Measurements from ENCODE around the gene ASNSD1. TPM values are rescaled to one million over a fixed set of nuclear protein-coding genes. Genes with fewer than 3 reads are reported as not detected.
"Not testable (repeated sequence)": the region's sequence is repeated elsewhere in the genome, so short reads cannot be mapped to it uniquely, and the experiment has no call there.

The ASNSD1 gene
- total RNA-seq, 1 donor from 2014 or later, result 37.2 TPM

GRCh38 chr2:189641590-189641989 is 19.7 kb upstream of the ASNSD1 start:
- no peak for DNase-seq (ENCODE audit: extremely low read depth, low read depth, low spot score)

- no peak for DNase-seq (ENCODE audit: extremely low read depth, low read depth, low spot score)
These were observed 14.7 kb upstream of the ASNSD1 start for GRCh38 chr2:189646521-189646920.

- no peak for DNase-seq (ENCODE audit: extremely low read depth, low read depth, low spot score)
These were observed 12.3 kb upstream of the ASNSD1 start for GRCh38 chr2:189648846-189649509.

GRCh38 chr2:189651284-189651683 is 10.0 kb upstream of the ASNSD1 start:
- DNase-seq (ENCODE audit: extremely low read depth, low read depth, low spot score), result no peak

- DNase-seq (ENCODE audit: extremely low read depth, low read depth, low spot score), result not testable (repeated sequence)
These were observed 7.8 kb upstream of the ASNSD1 start for GRCh38 chr2:189653464-189653863.

- DNase-seq (ENCODE audit: extremely low read depth, low read depth, low spot score), result no peak
These were observed 6.6 kb upstream of the ASNSD1 start for GRCh38 chr2:189654641-189655040.

DNA sequence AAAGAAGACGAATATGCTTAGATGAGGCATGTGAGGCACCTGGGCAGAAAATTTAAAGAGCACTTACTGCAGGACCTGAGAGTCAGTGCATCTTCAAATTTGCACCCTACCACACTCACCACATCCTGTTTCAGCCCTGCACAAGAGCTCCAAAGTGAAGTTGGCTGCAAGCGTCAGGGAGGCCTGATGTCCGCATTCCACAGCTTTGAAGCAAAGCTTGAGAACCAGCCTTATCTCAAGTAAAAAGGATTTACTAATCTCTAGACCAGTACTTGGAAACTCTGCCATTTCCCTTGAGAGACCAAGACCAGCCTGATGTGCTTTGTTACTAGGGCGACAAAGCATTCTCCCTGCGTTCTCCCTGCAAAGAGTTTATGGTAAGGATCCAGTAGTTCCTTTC is 3.4 kb upstream of the ASNSD1 start:
- no peak for DNase-seq (ENCODE audit: extremely low read depth, low read depth, low spot score)

DNA sequence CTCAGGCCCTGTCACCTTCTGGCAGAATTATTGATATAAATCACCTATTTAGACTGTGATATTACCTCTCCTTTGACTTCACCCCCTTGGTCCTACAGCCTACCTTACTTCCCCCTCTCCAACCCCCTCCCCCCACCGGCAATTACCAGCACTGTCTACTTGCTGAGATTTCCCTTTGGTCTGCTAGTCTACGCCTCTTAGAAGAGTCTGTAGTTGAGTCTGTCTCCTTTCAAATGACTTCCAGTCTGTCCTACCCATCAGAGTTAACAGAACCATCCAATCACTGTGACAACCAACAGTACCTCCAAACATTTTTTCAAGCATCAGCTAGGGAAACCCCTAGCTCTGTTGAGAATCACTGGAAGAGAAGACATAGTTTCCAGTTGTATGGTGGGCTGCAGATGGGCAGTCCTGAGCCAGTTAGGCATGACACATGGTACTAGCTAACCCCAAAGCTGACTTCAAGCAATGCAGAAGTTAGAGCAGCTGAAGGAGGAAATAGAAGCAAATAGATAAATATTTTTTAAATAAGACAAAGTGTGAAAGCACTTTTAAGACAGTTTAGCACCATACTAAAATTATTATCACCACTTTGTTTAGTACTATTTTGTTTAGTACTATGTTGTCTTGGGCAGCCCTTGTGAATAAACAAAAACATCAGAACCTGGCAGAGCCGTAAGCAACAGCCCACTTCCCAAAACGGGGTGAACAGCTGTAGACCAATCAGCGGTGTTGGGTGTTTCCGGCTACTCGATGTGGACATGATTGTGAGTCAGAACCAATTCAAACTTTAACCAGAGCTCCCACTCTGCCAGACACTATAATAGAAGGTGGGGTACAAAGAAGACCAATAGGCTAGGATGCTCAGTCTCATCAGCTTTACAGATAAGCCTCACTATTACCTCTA is 2.7 kb upstream of the ASNSD1 start:
- DNase-seq (ENCODE audit: extremely low read depth, low read depth, low spot score), result no peak

GRCh38 chr2:189659734-189660133 is 1.5 kb upstream of the ASNSD1 start:
- DNase-seq (ENCODE audit: extremely low read depth, low read depth, low spot score), result no peak

- no peak for DNase-seq (ENCODE audit: extremely low read depth, low read depth, low spot score)
These were observed 484 bp upstream of the ASNSD1 start for GRCh38 chr2:189660803-189661147.

GRCh38 chr2:189661957-189662321 is 680 bp downstream of the ASNSD1 start:
- no peak for DNase-seq (ENCODE audit: extremely low read depth, low read depth, low spot score)

DNA sequence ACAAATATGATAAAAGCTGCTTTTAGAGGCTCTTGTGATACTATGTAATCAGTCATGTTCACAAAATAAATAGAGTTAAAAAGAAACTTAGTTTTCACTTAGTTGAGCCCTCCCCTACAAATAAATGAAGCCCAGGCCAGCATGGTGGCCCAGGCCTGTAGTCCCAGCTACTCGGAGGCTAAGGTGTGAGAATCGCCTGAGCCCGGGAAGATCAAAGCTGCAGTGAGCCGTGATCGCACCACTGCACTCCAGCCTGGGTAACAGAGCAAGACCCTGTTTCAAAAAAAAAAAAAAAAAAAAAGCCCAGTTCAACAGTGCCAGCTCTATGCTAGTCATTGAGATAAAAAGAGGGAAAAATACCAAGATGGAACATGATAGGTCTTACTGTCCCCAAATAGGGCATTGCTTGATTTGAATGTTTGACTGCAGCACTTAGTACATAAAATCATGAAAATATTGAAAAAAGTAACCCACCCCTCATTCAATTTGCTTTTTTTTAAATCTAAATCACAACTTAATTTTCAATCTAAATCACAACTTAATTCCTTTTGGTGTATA is 1.5 kb downstream of the ASNSD1 start:
- no peak for DNase-seq (ENCODE audit: extremely low read depth, low read depth, low spot score)

DNA sequence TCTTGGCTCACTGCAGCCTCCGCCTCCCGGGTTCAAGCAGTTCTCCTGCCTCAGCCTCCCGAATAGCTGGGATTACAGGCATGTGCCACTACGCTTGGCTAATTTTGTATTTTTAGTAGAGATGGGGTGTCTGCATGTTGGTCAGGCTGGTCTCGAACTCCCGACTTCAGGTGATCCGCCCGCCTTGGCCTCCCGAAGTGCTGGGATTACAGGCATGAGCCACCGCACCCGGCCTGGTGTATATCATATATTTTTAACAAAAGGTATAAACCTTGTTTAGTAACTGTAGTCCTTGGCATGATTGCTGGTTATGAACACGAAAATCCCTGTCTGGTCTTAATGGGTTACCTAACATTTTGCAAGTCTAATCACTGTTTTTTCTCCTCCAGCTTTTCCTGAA is 2.1 kb downstream of the ASNSD1 start:
- not testable (repeated sequence) for DNase-seq (ENCODE audit: extremely low read depth, low read depth, low spot score)

DNA sequence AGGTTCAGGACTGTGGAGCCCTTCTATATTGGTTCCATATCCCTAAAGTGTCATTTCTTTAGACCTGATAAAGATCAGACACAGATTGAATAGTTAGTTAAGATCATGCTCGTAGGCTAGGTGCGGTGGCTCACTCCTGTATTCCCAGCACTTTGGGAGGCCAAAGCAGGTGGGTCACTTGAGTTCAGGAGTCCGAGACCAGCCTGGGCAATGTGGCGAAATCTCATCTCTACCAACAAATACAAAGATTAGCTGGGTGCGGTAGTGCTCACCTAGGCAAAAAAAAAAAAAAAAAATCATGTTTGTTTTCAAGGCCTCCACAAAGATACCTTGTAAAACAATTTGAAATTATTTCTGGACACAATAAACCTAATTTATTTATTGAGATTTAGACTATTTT is 8.7 kb downstream of the ASNSD1 start:
- DNase-seq (ENCODE audit: extremely low read depth, low read depth, low spot score), result no peak

DNA sequence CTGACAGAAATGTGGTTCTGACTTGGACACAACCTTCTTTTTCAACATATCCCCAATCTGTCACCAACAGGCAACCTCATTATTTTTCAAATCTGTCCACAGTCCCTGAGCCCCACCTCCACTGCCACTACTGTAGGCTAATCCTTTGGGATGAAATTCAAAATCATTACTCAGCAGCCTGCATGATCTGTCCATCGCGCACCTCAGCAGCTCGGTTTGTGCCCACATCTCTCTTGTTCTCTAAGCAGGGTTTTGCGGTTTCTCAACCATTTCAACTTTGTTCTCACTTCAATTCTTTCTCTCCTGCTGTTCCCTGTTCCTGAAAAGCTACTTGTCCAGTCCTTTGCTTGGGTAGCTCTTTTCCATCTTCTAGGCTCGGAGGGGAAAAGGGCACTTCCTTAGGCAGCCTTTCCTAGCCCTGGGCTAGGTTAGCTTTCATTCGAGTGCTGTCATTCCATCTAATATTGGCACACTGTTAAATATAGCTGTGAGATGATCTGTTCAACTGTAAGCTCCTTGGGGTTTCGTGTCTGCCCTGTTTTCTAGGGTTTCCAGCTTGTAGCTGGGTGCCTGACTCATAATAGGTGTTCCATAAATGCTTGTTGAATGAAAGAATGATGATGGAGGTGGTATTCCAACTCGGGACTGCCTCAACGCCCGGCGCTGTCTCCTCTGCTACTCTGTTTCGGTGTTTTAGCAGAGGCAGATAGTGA is 12.6 kb downstream of the ASNSD1 start:
- no peak for DNase-seq (ENCODE audit: extremely low read depth, low read depth, low spot score)

GRCh38 chr2:189674374-189675112 is 13.3 kb downstream of the ASNSD1 start, which contains the start of gene ANKAR:
Gene ANKAR, plus strand, starts transcription at chr2:189674670. Its CDS starts 1,821 bp downstream, at chr2:189676491.
- DNase-seq (ENCODE audit: extremely low read depth, low read depth, low spot score), result no peak

DNA sequence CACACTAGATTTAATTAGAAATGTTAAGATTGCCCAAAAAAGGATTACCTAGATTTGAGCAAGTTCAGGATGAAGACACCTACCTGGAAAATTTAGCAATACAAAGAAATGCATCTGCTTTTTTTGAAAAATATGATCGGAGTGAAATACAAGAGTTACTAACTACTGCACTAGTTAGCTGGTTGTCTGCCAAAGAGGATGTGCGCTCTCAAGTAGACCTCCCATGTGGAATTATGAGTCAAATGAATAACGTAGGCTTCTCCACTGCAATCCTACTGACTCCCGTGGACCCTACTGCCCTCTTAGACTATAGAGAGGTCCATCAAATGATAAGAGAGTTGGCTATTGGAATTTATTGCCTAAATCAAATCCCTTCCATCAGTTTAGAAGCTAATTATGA is 15.2 kb downstream of the ASNSD1 start:
- no peak for DNase-seq (ENCODE audit: extremely low read depth, low read depth, low spot score)

DNA sequence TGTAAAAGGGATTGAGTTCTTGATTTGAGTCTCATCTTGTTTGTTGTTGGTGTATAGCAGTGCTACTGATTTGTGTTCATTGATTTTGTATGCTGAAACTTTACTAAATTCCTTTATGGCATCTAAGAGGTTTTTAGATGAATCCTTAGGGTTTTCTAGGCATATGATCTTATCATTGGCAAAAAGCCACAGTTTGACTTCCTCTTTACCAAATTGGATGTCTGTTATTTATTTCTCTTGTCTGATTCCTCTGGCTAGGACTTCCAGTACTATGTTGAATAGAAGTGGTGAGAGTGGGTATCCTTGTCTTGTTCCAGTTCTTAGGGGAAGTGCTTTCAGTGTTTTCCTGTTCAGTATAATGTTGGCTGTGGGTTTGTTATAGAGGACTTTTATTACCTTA is 18.0 kb downstream of the ASNSD1 start:
- no peak for DNase-seq (ENCODE audit: extremely low read depth, low read depth, low spot score)

- no peak for DNase-seq (ENCODE audit: extremely low read depth, low read depth, low spot score)
These were observed 19.9 kb downstream of the ASNSD1 start for GRCh38 chr2:189681203-189681602.

GRCh38 chr2:189681903-189682302 is 20.6 kb downstream of the ASNSD1 start:
- DNase-seq (ENCODE audit: extremely low read depth, low read depth, low spot score), result no peak

DNA sequence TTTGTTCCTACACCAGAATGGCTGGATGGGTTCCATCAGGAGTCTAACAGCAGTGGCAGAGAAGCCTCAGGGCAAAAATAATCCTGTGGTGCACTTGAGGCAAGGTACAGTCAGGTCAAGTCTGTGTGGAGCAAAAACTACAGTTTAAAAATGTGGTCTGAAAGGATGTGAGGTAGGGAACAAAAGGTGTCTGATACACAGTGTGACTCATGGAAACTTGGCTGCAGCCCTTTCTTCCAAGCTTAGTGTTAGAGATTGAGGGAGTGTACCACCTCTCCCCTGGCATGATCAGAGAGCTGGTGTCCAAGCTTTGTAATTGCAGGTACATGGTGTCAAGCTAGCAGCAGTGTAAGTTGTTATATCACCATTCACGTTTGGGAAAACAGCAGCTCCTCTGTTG is 22.1 kb downstream of the ASNSD1 start:
- no peak for DNase-seq (ENCODE audit: extremely low read depth, low read depth, low spot score)
